ENCODE results near the gene CCDC201.
"Not testable (repeated sequence)": the region's sequence is repeated elsewhere in the genome, so short reads cannot be mapped to it uniquely, and the experiment has no call there.

- TF ChIP-seq POLR2A (IDR thresholded peaks at IDR 0.05; ENCODE audit: low read length); CTCF (IDR thresholded peaks at IDR 0.05): not testable (repeated sequence)
These were observed 54.1 kb downstream of the CCDC201 start for GRCh38 chr7:45818763-45819162.

Measured in A549 (cell line).